H9 (cell line): Measurements from ENCODE around the gene NCCRP1. TPM values are rescaled to one million over a fixed set of nuclear protein-coding genes. Genes with fewer than 3 reads are reported as not detected.
"Not testable (repeated sequence)": the region's sequence is repeated elsewhere in the genome, so short reads cannot be mapped to it uniquely, and the experiment has no call there.

Source experiments
- DNase-seq: peaks from one replicate; pipeline ENCODE4 v3.0.0-alpha.2; 2017
- H2AFZ ChIP-seq: one replicate; pipeline ENCODE4 v1.6.1; 2013; ENCODE audit warnings: mild to moderate bottlenecking, low read length, control low read depth, moderate library complexity
- H2AK5ac ChIP-seq: 2 replicates; pipeline ENCODE4 v1.6.1; 2013; ENCODE audit warnings: low read length, control low read depth, mixed read lengths; ENCODE audit not compliant: insufficient read length
- H2BK120ac ChIP-seq: one replicate; pipeline ENCODE4 v1.6.1; 2013; ENCODE audit warnings: low read depth, mild to moderate bottlenecking, low read length, control low read depth, inconsistent platforms; ENCODE audit not compliant: poor library complexity, severe bottlenecking
- H2BK12ac ChIP-seq: 2 replicates; pipeline ENCODE4 v1.6.1; 2013; ENCODE audit warnings: low read length, control low read depth, mixed read lengths, low read depth; ENCODE audit not compliant: insufficient read length
- H2BK15ac ChIP-seq: 2 replicates; pipeline ENCODE4 v1.6.1; 2013; ENCODE audit warnings: low read depth, low read length, control low read depth
- H2BK20ac ChIP-seq: one replicate; pipeline ENCODE4 v1.6.1; 2013; ENCODE audit warnings: low read depth, mild to moderate bottlenecking, low read length, control low read depth, inconsistent platforms; ENCODE audit not compliant: poor library complexity, severe bottlenecking
- H2BK5ac ChIP-seq: 2 replicates; pipeline ENCODE4 v1.6.1; 2013; ENCODE audit warnings: low read length, control low read depth, mixed read lengths; ENCODE audit not compliant: insufficient read length
- H3K14ac ChIP-seq: 2 replicates; pipeline ENCODE4 v1.6.1; 2013; ENCODE audit warnings: low read length, control low read depth; ENCODE audit not compliant: insufficient read depth
- H3K18ac ChIP-seq: 2 replicates; pipeline ENCODE4 v1.6.1; 2013; ENCODE audit warnings: low read depth, mild to moderate bottlenecking, mixed read lengths, low read length, control low read depth; ENCODE audit not compliant: insufficient read length
- H3K23ac ChIP-seq: 2 replicates; pipeline ENCODE4 v1.6.1; 2013; ENCODE audit warnings: low read length, control low read depth, mixed read lengths, low read depth; ENCODE audit not compliant: insufficient read length
- H3K23me2 ChIP-seq: 2 replicates; pipeline ENCODE4 v1.6.1; 2013; ENCODE audit warnings: low read depth, mild to moderate bottlenecking, mixed read lengths, low read length, control low read depth; ENCODE audit not compliant: insufficient read length, poor library complexity, severe bottlenecking
- H3K27ac ChIP-seq: 2 replicates; pipeline ENCODE4 v1.5.1; 2013; ENCODE audit warnings: low read length, control low read depth, mixed read lengths, low read depth; ENCODE audit not compliant: insufficient read length
- H3K27me3 ChIP-seq: 2 replicates; pipeline ENCODE4 v1.6.1; 2013; ENCODE audit warnings: low read length, control low read depth, inconsistent platforms; ENCODE audit not compliant: insufficient read depth
- H3K4ac ChIP-seq: 2 replicates; pipeline ENCODE4 v1.6.1; 2013; ENCODE audit warnings: low read depth, mild to moderate bottlenecking, control low read depth, inconsistent platforms, low read length, moderate library complexity
- H3K4me1 ChIP-seq: 2 replicates; pipeline ENCODE4 v1.6.1; 2013; ENCODE audit warnings: low read length, control low read depth, inconsistent platforms; ENCODE audit not compliant: insufficient read depth
- H3K4me2 ChIP-seq: 2 replicates; pipeline ENCODE4 v1.6.1; 2013; ENCODE audit warnings: low read length, control low read depth, mixed read lengths; ENCODE audit not compliant: insufficient read length, insufficient read depth
- H3K56ac ChIP-seq: 2 replicates; pipeline ENCODE4 v1.6.1; 2013; ENCODE audit warnings: low read depth, mild to moderate bottlenecking, mixed read lengths, low read length, control low read depth; ENCODE audit not compliant: insufficient read length
- H3K79me1 ChIP-seq: 2 replicates; pipeline ENCODE4 v1.6.1; 2013; ENCODE audit warnings: low read depth, mild to moderate bottlenecking, moderate library complexity, low read length, control low read depth, inconsistent platforms; ENCODE audit not compliant: insufficient read depth, poor library complexity, severe bottlenecking
- H3K79me2 ChIP-seq: 2 replicates; pipeline ENCODE4 v1.6.1; 2013; ENCODE audit warnings: low read length, control low read depth, inconsistent platforms; ENCODE audit not compliant: insufficient read depth
- H3K9ac ChIP-seq: 2 replicates; pipeline ENCODE4 v1.6.1; 2013; ENCODE audit warnings: low read length, control low read depth, mixed read lengths; ENCODE audit not compliant: insufficient read length; ENCODE audit errors: extremely low read depth
- H3K9me3 ChIP-seq: one replicate; pipeline ENCODE4 v1.6.1; 2013; ENCODE audit warnings: low read depth, low read length, inconsistent platforms; ENCODE audit not compliant: control insufficient read depth
- H3T11ph ChIP-seq: one replicate; pipeline ENCODE4 v1.6.1; 2013; ENCODE audit warnings: mild to moderate bottlenecking, low read length, control low read depth, inconsistent platforms
- H4K20me1 ChIP-seq: one replicate; pipeline ENCODE4 v1.6.1; 2013; ENCODE audit not compliant: control insufficient read depth, insufficient read length, insufficient read depth
- H4K5ac ChIP-seq: 2 replicates; pipeline ENCODE4 v1.6.1; 2013; ENCODE audit warnings: low read depth, mild to moderate bottlenecking, mixed read lengths, low read length, control low read depth; ENCODE audit not compliant: insufficient read length
- H4K8ac ChIP-seq: replicated peaks from 2 replicates; pipeline ENCODE4 v1.6.1; 2013; ENCODE audit warnings: low read length, control low read depth, mixed read lengths, low read depth; ENCODE audit not compliant: insufficient read length
- H4K91ac ChIP-seq: 2 replicates; pipeline ENCODE4 v1.6.1; 2013; ENCODE audit warnings: low read depth, mild to moderate bottlenecking, moderate library complexity, mixed read lengths, low read length, control low read depth; ENCODE audit not compliant: insufficient read length
- H3K27ac Mint-ChIP-seq, 3 experiments: 2 replicates in 2 of 3; 3 replicates in 1 of 3; pipeline ENCODE4 v1.8.0; 2020 to 2021; ENCODE audit warnings: mixed read lengths in 3 of 3, mild to moderate bottlenecking in 1 of 3, moderate library complexity in 1 of 3
- H3K27me3 Mint-ChIP-seq: 2 replicates; pipeline ENCODE4 v1.8.0; 2021; ENCODE audit warnings: low read depth, mild to moderate bottlenecking, moderate library complexity, mixed read lengths
- H3K36me3 Mint-ChIP-seq, 3 experiments: 2 replicates in 2 of 3; 3 replicates in 1 of 3; pipeline ENCODE4 v1.8.0; 2020 to 2021; ENCODE audit warnings: low read depth in 3 of 3, mixed read lengths in 3 of 3; ENCODE audit not compliant: insufficient read depth in 1 of 3
- H3K4me1 Mint-ChIP-seq, 2 experiments: 2 replicates each; pipeline ENCODE4 v1.8.0; 2020; ENCODE audit warnings: mixed read lengths in 2 of 2
- H3K4me3 Mint-ChIP-seq, 2 experiments: 2 replicates in 1 of 2; 3 replicates in 1 of 2; pipeline ENCODE4 v1.8.0; 2020 to 2021; ENCODE audit warnings: mild to moderate bottlenecking in 2 of 2, mixed read lengths in 2 of 2, moderate library complexity in 1 of 2
- H3K9me3 Mint-ChIP-seq, 2 experiments: 2 replicates in 1 of 2; 3 replicates in 1 of 2; pipeline ENCODE4 v1.8.0; 2020; ENCODE audit warnings: mild to moderate bottlenecking in 2 of 2, mixed read lengths in 2 of 2, moderate library complexity in 1 of 2
- CTCF ChIP-seq: fragments of 200-600 bp; sonication (generic); conservative IDR thresholded peaks from 3 replicates; pipeline ENCODE4 v1.8.0; 2021; ENCODE audit warnings: antibody characterized with exemption, mild to moderate bottlenecking
- WGBS: extraction: QIAGEN DNeasy Blood & Tissue Kit; methylation state at CpG from one replicate; pipeline ENCODE4 v1.1.7; 2013; ENCODE audit warnings: missing lambda C conversion rate, low lambda C conversion rate, mixed read lengths; ENCODE audit not compliant: insufficient read length; ENCODE audit errors: extremely low coverage; 5-methylcytosine and 5-hydroxymethylcytosine counted together
- total RNA-seq: library from RNA; stranded (reverse); gene quantifications from 2 replicates; pipeline ENCODE4 v1.2.1, GENCODE V29; 2021

NCCRP1 gene
- total RNA-seq, 1 experiment from 2014 or later = 1.9 TPM

GRCh38 chr19:39218230-39219007 lies 21.7 kb downstream of the NCCRP1 start:
- Mint-ChIP-seq H3K27ac (no peak overlapping the region), H3K27me3 (peaks cover 53% of the 10 kb centered on the region), H3K36me3 (peaks cover 0 to 2% (median 0%) of the 10 kb centered on the region in 3 experiments; a peak in 2 of 7 replicates), H3K9me3 (peaks cover 12 to 15% of the 10 kb centered on the region in 2 experiments), H3K4me3 (no peak overlapping the region), H3K4me1 (no peaks in the 10 kb centered on the region)
- Histone ChIP-seq H3K9me3 (no peaks in the 10 kb centered on the region), H2AK5ac (no peak overlapping the region), H4K20me1 (no peaks in the 10 kb centered on the region), H4K91ac (no peak overlapping the region), H3K4me1 (no peaks in the 10 kb centered on the region), H3K4ac (no peak overlapping the region), H3K79me1 (no peaks in the 10 kb centered on the region), H3K9ac (no peak overlapping the region), H3K14ac (no peak overlapping the region), H3K27ac (no peak overlapping the region), H3K23me2 (no peaks in the 10 kb centered on the region), H3K27me3 (peaks cover 3% of the 10 kb centered on the region; the same call in 1 of the 2 replicates), H2AFZ (no peak overlapping the region), H2BK20ac (no peak overlapping the region), H3K18ac (no peak overlapping the region), H2BK120ac (no peak overlapping the region), H2BK12ac (no peak overlapping the region), H3K79me2 (no peaks in the 10 kb centered on the region), H3K56ac (no peak overlapping the region), H3K23ac (no peak overlapping the region), H2BK5ac (no peak overlapping the region), H4K8ac (no peak overlapping the region), H2BK15ac (no peak overlapping the region), H3K4me2 (no peak overlapping the region), H4K5ac (no peak overlapping the region), H3T11ph (no peak overlapping the region)
- no peak for TF ChIP-seq CTCF
- WGBS = no CpG with 5 or more reads among the region's 15 CpGs
- DNase-seq = no peak

- not testable (repeated sequence) for H3K36me3 Mint-ChIP-seq, H4K8ac ChIP-seq, H3K18ac ChIP-seq, H3K23me2 ChIP-seq, H2BK15ac ChIP-seq, H3K27ac ChIP-seq, H3K79me2 ChIP-seq, H3K4me2 ChIP-seq, H3K23ac ChIP-seq, H3K27ac Mint-ChIP-seq, H2AFZ ChIP-seq, H2AK5ac ChIP-seq, H3K4me3 Mint-ChIP-seq, H3T11ph ChIP-seq, H2BK12ac ChIP-seq, H3K27me3 ChIP-seq, H3K4me1 ChIP-seq, H2BK5ac ChIP-seq, H3K14ac ChIP-seq, H3K56ac ChIP-seq, DNase-seq, H2BK120ac ChIP-seq, H3K9ac ChIP-seq, H3K79me1 ChIP-seq, H3K4me1 Mint-ChIP-seq, H3K9me3 ChIP-seq, H4K91ac ChIP-seq, H4K5ac ChIP-seq, H4K20me1 ChIP-seq, H3K4ac ChIP-seq, H2BK20ac ChIP-seq
- peaks cover 12 to 15% of the 10 kb centered on the region in 2 experiments for H3K9me3 Mint-ChIP-seq
- no CpG with 5 or more reads among the region's 10 CpGs for WGBS
- H3K27me3 Mint-ChIP-seq = peaks cover 57% of the 10 kb centered on the region
These were observed 22.3 kb downstream of the NCCRP1 start for GRCh38 chr19:39219108-39219507.
